ENCODE measurements around the gene BRICD5. TPM values are rescaled to one million over a fixed set of nuclear protein-coding genes. Genes with fewer than 3 reads are reported as not detected.

Gene BRICD5
- total and polyA plus RNA-seq, 2 of the 4 experiments (the other 2 are of a cell fraction) = 0.18 to 0.94 TPM

GRCh38 chr16:2205104-2205966 lies 5.3 kb downstream of the BRICD5 start, which contains the start of gene MLST8 (continued):
- TF ChIP-seq CTCF (conservative IDR thresholded peaks at IDR 0.05; ENCODE audit: low read depth, low read length) (0 out of 2 replicates have a peak, but pooled peaks have one; percentile 14), BHLHE40 (IDR thresholded peaks at IDR 0.05; ENCODE audit: low read depth, low read length) (peak; percentile 96), POLR2A (IDR thresholded peaks at IDR 0.05; ENCODE audit: low read depth, low read length) (peak; percentile 84; the same call in 1 of the 2 replicates)

Data from IMR-90 (cell line).